Right hindlimb (tissue), 1 donor: ENCODE measurements around the gene RASGRP2.
A peak's percentile ranks its signal among the peaks of the same experiment; 100 is the strongest.

ENCODE experiments used
- DNase-seq: peaks from one replicate; pipeline ENCODE4 v3.0.0-alpha.2; 2018

The RASGRP2 gene

DNA sequence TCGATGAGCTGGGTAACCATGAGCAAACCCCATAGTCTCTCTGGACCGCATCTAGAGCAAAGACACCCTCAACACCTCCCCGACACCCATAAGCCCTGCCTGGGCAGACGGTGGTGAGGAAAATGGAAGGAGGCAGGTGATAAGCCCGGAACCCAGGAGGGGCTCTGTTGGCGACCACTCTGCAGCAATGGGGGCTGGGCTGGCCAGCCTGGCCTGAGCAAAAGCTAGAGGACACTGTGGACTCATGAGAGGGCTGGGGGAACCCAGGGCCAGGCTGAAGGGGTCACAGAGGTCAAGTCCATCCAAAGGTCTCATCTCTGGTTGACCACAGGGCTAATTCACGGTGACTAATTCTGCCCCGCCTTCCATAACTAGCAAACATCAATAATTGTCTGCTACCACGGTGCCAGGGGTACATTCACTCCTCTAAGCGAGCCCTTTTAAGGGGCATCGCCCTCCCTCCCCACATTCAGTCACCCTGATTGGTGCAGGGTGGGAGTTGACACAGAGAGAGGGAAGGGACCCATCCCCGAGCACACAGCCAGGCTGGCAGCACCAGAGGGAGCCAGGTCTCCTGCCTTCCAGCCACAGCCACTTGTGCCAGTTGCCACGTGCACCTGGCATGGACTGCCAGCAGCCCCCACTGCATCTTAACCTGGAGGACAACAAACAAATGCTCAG is 11.9 kb upstream of the RASGRP2 start:
- DNase-seq = no peak

- no peak for DNase-seq
Observed at GRCh38 chr11:64754919-64755662, 11.1 kb upstream of the RASGRP2 start.

DNA sequence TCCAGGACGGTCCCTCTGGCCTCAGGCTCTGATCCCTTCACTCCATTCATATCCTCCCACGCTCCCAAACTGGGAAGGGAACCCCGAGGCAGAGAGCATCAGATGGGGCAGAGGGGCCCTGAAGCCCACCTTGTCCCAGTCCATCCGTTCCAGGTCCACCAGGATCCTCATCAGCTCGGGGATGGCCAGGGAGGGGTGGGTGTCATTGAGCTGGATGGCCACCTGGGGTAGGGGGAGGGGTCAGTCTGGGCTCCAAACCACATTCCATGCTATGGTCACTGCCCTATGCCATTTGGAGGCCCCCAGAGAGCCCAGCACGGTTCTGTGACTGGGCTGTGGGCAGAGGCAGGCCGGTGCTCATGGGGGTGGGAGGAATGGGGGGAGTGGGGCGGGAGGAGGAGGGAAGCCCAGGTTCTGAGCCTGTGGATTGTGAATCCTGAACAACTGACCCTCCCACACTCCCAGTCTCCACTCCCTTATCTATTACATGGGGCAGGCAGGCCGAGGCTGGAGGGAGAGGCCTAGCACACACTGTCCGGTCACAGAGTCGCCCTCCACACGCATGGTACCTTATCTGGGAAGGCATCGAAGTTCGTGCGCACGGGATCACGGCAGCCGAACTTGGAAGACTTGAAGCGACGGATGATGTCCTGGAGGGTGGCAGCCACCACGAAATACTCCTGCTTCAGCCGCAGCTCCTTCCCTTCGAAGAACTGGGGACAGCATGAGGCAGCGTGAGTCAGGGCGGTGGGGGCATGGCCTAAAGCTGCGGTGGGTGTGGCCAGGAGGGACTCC is 10.4 kb upstream of the RASGRP2 start:
- no peak for DNase-seq

GRCh38 chr11:64753380-64754123 is 9.6 kb upstream of the RASGRP2 start:
- no peak for DNase-seq

DNA sequence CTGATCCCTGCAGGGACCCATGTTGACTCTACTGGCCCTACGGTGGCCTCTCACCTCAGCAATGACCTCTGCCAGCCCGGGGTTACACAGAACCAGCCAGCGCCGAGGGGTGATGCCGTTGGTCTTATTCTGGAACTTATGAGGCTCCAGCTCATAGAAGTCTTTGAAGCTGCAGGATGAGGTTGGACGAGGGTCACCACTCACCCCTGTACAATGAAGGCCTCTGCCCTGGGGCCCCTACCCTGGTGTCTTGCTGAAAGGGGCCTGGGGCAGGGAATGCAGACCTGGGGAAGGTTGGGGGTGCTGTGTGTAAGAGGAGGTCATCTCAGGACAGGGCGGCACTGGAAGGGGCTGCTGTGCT is 9.1 kb upstream of the RASGRP2 start:
- DNase-seq = no peak

- peak; percentile 52 for DNase-seq
Observed at GRCh38 chr11:64752175-64752970, 8.4 kb upstream of the RASGRP2 start.

DNA sequence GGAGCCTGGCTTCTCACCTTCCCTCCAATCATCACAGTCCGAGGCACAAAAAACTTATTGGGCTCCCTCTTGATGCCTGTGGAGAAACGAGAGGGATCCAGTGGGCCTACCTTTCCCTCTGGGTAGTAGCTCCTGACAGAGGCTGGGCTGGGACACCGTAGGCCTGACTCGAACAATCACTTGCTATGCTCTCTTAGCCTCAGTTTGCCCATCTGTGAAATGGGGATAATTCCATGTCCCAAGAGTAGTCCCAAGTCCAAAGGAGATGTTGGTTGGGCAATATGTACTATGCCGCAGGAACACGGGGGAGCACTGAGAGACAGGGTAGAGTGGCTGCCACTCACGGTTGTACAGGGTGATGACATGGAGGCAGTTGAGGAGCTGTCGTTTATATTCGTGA is 7.6 kb upstream of the RASGRP2 start:
- DNase-seq = no peak

DNA sequence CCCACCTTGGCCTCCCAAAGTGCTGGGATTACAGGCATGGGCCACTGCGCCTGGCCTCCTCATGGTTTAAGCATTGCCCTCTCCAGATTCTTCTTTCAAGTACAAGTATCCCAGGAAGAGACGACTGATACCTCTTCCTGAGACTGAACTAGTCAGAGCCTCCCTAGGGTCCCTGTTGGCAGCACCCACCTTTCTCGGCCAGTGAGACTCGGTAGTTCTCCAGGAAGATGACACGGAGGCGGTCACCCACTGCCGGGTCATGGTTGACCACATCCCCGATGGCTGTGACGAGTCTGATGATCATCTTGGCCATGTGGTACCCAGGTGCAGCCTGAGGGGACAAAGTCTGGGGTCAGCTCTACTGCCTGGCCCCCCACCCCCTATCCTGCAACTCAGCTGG is 7.2 kb upstream of the RASGRP2 start:
- DNase-seq = no peak

GRCh38 chr11:64750361-64751054 is 6.6 kb upstream of the RASGRP2 start:
- no peak for DNase-seq

GRCh38 chr11:64747961-64748665 is 4.2 kb upstream of the RASGRP2 start:
- no peak for DNase-seq

GRCh38 chr11:64746486-64746885 is 2.5 kb upstream of the RASGRP2 start:
- DNase-seq = peak; percentile 16

DNA sequence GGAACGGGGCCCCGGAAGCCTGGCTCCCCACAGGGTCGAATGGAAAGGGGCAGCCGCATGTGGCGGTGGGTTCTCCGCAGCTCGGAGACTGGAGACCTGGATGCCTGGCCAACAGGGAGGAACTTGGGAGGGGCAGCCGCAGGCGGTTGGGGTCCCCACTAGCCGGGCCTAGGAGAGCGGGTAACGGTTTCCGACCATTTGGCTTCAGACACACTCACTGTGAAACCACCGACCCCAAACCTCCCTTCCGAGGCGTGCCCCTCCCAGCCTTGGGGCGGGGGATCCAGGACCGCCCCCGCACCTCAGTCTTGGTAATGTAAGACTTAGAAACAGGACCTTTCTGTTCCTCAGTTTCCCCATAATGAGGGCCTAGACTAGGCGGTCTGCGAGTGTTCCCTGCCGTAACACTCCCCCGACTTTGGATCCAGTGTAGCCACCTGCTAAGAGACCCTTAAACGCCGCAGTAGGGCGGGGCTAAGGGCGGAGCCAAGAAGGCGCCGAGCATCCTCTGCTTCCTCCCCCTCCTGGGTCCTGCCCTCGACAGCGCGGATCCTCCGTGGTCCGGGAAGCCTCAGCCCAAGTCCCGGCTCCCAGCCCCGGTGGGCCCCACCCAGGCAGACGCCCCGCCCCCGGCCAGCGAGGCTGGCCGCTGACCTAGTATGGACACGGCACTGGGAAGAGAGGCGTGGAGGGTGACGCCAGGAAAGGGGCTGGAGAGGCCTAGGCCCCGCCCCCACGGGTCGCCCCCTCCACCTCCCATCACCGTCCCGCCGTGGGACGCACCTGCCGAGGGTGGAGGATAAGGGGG is 1.8 kb upstream of the RASGRP2 start:
- peak; percentile 85 for DNase-seq

DNA sequence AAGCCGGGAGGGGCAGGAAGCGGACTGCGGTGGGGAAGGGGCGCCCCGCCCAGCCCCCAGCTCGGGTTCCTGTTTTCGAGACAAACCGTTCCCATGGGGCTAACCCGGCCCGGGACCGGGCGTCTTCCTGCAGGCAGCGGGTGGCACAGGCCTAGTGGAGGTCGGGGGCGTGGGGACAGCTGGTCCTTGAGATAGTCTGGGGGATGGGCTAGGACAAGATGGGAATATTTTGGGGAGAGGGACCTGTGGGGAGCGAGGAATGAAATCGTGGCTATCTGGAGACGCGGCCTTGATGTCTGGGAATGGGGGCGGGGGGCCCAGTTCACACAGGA is 1.2 kb upstream of the RASGRP2 start:
- DNase-seq = peak; percentile 61

DNA sequence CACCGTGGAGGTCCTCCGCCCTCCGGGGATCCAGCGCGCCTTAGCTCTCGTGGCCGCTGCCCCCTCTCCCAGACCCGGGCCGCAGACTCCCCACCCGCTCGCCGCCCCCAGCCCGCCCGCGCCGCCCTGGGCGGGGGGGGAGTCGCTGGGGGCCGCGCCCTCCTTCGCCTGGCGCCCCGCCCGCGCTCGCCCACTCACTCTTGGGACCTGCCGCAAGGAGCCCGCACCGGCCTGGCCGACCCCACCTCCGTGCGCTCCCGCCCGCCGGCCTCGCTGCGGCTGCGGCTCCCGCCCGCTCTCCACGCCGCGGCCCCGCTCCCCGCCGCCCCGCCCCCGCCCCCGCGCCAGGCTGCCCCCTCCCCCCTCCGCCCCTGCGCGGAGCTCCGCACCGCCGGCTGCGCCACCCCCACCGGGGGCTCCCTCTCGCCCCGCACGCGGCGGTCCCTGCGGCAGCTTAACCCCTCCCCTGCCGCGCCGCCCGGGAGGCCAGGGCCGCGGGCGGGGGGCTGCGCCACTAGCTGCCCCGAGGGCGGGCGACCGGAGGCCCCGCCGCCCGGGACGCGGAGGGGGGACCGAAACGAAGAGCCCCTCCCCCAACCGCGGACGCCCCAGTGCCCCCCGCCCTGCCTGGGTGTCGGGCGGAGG is 724 bp upstream of the RASGRP2 start:
- DNase-seq = no peak

GRCh38 chr11:64742889-64743590 is 902 bp downstream of the RASGRP2 start:
- peak; percentile 58 for DNase-seq

GRCh38 chr11:64742087-64742888 is 1.7 kb downstream of the RASGRP2 start:
- no peak for DNase-seq

GRCh38 chr11:64741375-64742086 is 2.4 kb downstream of the RASGRP2 start:
- DNase-seq = no peak
